ENCODE data around the gene SFI1.

- TF ChIP-seq CTCF (IDR thresholded peaks at IDR 0.05) = no peak
- no peak for TF ChIP-seq POLR2A (IDR thresholded peaks at IDR 0.05)
Measured at GRCh38 chr22:31561970-31562369, 65.6 kb downstream of the SFI1 start.

All from thyroid gland (tissue), 4 donors.